OCI-M2 (cell line): ENCODE data around the gene SPSB3.

ENCODE experiments used
- DNase-seq: peaks from one replicate; lab custom pipeline; 2025; ENCODE audit not compliant: unreplicated experiment; lab: John Stamatoyannopoulos, UW

SPSB3 gene

DNA sequence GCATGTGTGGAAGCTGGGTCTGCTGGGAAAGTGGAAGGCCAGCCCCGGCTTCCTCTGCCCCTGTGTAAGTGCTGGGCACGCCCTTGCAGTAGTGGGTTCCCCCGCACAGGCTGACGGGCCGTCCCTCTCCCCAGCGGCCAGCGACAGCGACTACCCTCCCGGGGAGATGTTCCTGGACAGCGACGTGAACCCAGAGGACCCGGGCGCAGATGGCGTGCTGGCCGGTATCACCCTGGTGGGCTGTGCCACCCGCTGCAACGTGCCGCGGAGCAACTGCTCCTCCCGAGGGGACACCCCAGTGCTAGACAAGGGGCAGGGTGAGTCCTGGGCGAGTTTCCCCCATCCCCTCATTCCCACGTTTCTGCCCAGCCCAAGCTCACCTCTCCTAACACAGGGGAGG is 16.5 kb downstream of the SPSB3 start:
- no peak for DNase-seq

DNA sequence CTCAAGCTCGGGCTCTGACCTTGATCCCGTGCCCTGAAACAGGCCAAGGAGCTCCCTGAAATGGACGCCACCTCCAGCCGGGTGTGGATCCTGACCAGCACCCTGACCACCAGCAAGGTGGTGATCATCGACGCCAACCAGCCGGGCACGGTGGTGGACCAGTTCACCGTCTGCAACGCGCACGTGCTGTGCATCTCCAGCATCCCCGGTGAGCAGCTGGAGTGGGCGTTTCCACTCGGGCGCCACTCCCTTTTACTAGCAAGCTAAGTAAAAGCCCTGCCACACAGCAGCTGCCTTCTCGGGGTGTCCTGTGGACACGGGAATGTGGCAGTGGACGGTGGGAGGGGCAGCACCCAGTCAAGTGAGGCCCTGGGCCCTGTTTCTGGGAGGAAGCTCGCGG is 17.4 kb downstream of the SPSB3 start:
- DNase-seq, result no peak

DNA sequence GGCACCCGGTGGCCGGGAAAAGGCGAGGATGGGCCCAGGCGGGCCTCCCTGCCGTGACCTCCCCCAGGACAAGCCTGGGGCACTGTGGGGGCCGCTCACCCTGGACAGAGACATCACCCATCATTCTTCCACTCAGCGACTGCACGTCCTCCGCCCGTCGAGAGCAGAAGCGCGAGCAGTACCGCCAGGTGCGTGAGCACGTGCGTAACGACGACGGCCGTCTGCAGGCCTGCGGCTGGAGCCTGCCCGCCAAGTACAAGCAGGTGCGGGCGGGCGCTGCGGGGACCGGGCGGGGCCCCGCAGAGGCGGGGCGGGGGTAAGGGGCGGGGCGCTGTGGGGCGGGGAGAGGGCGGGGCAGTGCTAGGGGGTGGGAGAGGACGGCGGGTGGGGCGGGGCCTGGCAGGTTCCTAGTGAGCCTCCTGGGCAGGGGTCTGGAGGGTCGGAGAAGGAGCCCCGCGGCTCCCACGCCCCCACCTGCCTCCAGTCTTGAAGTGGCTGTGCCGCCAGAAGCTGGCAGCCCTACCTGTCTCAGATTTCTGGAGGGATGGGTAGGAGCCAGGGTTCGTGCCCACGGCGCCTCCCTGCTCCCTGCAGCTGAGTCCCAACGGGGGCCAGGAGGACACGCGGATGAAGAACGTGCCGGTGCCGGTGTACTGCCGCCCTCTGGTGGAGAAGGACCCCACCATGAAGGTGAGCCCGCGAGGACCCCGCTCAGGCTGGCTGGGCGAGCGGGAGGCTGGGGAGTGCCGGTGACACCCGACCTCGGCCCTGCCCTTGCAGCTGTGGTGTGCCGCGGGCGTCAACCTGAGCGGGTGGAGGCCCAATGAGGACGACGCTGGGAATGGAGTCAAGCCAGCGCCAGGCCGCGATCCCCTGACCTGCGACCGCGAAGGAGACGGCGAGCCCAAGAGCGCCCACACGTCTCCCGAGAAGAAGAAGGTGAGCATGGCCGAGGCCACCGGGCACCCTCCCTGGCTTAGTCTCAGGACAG is 18.6 kb downstream of the SPSB3 start:
- no peak for DNase-seq

DNA sequence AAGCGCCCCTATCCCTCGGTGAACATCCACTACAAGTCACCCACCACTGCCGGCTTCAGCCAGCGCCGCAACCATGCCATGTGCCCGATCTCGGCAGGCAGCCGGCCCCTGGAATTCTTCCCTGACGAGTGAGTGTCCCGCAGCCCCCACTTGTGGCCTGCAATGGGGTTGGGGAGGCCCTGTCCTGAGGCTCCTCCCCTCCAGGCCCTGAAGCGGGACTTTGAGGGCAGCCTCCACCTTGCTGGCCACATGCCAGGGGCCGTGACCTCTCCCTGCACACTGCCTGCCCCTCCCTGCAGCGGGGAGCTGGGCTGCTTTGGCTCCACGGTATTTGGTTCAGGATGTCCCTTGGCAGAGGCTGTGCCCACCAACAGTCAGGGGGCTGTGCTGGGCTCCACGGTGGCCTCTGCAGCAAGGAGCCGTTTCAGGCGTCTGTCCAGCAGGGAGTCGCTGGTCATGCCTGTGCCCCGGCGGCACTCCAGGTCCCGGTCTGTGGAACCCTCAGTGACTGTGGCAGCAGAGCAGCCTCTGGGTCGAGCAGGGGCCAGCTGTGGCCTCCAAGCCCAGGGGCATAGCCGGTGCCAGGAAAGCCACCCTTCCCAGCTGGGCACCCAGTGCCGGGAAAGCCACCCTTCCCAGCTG is 19.4 kb downstream of the SPSB3 start:
- DNase-seq, result no peak

GRCh38 chr16:1762196-1762878 is 20.0 kb downstream of the SPSB3 start:
- no peak for DNase-seq

DNA sequence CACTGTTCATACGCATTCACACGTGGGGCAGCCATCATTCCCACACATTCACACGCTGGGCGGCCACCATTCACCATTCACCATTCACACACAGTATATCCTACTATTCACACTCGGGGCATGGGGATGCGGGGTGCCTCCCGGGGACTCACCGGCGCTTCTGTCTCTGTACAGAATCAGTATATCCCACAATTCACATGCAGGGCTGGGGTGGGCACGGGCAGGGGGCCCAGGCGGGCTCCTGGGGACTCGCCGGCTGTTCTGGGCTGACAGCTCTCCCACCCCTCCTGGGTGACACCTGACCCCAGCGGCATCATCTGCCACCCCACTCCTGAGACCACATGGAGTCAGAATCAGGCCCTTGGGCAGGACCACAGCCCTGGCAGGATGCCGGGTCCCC is 20.6 kb downstream of the SPSB3 start:
- no peak for DNase-seq

DNA sequence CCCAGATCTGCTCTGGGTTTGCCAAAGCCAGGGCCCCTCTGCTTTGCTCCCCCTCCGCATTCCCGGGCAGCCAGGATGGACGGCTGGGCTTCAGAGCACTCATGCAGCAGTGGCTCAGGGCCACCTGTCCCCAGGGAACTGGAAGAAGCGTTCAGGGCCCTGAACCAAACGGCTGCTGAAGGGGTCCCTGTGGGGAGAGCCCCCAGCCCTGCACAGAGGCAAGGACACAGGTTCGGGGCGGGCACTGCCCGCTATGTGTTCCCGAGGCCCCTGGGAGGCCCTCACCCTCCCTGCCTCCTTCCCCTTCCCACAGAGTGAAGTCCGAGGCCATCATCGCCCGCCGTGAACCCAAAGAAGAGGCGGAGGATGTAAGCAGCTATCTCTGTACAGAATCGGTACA is 21.5 kb downstream of the SPSB3 start:
- DNase-seq, result no peak

- DNase-seq, result no peak
Measured at GRCh38 chr16:1759511-1759910, 22.9 kb downstream of the SPSB3 start.

DNA sequence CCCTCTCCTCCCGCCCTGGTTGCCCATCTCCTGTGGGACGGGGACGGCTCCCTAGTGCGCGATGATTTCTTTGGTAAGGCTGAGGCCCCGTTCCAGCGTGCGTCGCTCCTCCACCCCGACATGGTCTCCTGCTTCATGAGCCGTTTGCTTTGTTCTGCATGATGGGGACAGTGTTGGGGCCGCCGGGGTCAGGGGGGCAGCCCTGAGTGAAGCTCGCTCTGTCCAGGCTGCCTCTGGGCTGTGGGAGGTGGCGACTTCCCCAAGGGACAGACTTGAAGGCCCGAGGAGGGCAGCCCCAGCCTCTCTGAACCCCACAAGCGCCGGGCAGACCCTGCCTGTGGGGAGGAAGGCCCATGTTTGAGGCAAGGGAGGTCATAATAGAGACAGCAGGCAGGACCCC is 23.4 kb downstream of the SPSB3 start:
- no peak for DNase-seq

DNA sequence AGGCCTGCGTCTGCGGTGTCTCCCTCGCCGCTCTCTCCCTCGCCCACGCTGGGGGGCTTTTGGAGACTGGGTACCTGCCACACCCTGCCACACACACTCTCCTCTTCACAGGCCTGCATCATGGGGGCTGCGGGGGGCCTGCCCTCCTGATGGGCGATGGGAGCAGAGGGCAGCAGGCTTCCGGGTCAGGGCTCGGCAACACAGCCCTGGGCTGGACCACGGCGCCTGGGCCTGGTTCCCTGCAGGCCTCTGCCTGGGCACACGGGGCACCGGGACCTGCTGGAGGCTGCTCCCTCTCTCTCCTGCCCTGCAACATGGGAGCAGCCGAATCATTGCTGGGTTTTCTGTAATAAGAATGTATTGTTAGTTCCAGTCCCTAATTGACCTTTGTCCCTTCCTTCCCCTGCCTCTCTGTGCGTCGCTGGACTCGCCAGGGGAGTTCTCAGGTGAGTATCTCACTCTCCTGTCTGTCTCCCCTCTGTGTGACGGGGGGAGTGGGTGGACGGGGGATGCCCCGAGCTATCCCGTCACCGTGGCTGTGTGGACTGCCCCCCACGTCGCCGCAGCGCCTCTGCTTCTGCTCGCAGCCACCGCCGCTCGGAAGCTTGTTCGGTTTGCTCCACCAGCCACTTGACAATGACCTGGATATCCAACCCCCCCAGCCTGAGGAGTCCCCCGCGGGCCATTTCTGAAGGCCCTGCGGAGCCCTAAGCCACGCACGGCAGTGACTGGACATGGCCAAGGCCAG is 24.5 kb downstream of the SPSB3 start:
- no peak for DNase-seq

GRCh38 chr16:1754204-1754603 is 28.2 kb downstream of the SPSB3 start:
- no peak for DNase-seq

GRCh38 chr16:1752853-1753252 is 29.5 kb downstream of the SPSB3 start:
- no peak for DNase-seq

GRCh38 chr16:1751946-1752345 is 30.4 kb downstream of the SPSB3 start:
- no peak for DNase-seq

DNA sequence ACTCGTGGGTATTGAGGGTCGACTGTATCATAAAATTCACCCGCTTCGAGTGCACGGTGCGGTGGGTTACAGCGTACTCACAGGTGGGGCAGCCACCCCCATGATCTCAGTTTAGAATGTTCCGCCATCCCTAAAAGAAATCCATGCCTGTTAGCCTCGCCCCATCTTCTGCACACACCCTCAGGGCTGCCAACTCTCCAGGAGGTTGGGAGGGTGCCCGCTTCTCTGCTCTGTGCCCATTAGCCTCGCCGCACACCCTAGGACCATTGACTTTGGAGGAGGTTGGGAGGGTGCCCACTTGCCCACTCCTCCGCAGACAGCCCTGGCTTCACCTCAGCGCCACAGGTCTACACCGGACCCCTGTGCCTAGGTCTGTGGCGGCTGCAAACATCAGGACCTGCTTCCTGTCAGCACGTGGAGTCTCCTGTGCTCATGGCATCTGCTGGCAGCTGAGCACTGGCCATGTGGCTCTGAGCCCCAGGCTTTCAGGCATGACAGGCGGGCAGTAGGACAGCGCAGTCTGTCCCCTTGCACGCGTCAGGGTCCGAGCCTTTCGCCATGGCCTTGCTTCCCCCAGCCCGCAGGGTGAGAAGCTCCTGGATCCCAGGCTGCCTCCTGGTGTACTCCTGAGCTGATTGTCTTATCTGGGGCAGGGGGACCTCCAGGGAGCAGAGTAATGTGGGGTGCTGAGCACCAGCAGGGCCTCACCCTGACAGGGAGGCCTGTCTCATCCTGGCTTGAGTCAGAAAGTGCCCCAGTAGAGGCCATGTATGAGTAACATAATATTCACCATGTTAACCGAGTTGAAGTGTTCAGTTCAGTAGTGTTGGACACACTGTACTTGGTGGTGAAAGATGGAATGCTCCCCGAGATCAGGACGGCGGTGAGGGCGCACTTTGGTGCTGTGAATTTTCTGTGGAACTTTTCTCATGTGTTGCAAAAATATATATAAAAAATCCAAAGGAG is 32.9 kb downstream of the SPSB3 start:
- DNase-seq, result no peak

DNA sequence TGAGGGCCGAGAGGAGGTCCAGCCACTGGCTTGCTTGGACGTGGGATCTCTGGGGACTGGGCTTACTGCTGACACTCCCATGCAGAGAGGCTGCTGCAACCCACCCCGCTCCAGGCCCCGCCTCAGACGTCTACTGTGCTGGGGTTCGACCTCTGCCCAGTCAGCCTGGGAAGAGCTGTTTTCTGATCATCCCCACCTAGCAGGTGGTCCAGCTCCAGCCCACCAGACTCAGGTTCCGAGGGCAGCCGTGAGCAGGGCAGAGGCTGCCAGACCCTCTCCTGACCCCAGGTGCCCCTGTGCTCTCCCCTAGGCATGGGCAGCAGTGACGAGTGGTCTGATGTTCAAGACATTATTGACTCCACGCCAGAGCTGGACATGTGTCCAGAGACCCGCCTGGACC is 34.4 kb downstream of the SPSB3 start:
- no peak for DNase-seq

DNA sequence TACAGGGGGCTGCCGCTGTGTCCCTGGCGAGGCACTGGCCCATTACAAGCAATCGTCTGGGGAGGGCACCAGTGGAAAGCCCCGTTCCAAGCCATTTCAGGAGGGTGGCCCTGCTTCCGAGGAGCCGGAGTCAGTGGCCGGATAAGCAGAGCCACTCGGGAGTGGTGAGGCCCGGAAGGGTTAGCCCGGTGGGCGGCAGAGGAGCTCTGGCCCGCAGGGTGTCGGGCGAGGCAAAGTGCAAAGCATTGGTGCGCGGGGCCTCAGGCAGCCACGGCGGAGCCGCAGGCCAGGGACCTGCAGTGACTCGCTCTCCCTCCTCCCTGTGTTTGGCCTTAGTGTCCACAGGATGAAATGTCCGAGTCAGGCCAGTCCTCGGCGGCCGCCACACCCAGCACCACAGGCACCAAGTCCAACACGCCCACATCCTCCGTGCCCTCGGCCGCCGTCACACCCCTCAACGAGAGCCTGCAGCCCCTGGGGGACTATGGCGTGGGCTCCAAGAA is 35.6 kb downstream of the SPSB3 start:
- DNase-seq, result no peak

- DNase-seq, result no peak
Measured at GRCh38 chr16:1745900-1746692, 36.3 kb downstream of the SPSB3 start.

GRCh38 chr16:1745181-1745899 is 37.0 kb downstream of the SPSB3 start:
- DNase-seq, result no peak
